Measurements from ENCODE around the gene RTEL1. TPM values are rescaled to one million over a fixed set of nuclear protein-coding genes. Genes with fewer than 3 reads are reported as not detected.
"Not testable (repeated sequence)": the region's sequence is repeated elsewhere in the genome, so short reads cannot be mapped to it uniquely, and the experiment has no call there.

The RTEL1 gene
- total RNA-seq, 1 donor from 2014 or later = 4.6 TPM

DNA sequence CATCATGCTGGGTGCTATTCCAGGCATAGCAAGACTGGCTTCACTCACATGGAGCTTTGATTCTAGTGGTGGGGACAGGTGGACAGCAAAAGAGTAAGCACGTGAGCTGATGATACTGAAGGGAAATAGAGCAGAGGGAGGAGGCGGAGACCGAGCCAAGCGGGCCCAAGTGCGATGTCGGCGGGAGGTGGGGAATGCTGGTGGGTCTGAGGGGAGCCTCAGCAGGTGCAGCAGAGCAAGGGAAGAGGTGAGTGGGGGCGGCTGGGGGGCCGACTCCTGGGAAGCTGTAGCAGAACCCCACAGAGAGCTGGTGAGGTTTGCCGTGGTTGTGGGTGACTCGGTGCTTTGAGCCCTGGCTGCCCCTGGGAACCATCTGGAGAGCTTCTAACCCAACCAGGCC, 10.2 kb downstream of the RTEL1 start:
- DNase-seq (ENCODE audit: low read depth in 2 of 2) = no peak

GRCh38 chr20:63671695-63672094, 13.6 kb downstream of the RTEL1 start:
- DNase-seq (ENCODE audit: low read depth in 2 of 2) = not testable (repeated sequence)

DNA sequence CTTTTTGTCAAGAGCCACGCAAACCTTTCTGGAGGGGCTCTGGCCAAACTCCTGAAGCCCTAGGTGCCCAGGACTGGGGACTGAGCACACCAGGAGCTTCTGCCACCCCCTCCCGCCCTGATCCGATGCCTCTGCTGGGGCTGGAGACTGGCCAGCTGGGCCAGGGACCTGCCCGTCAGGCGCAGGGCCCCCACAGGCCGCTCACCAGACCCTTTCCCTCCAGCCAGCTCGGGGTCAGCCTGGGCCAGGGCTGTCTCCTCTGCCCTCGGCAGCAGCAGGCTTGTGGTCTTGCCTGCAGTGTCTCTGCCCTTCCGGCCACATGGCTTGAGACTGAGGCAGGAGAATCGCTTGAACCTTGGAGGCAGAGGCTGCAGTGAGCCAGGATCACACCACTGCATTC, 14.6 kb downstream of the RTEL1 start:
- no peak for DNase-seq (ENCODE audit: low read depth in 2 of 2)

GRCh38 chr20:63673951-63674350, 15.8 kb downstream of the RTEL1 start:
- no peak for DNase-seq (ENCODE audit: low read depth in 2 of 2)

- no peak for DNase-seq (ENCODE audit: low read depth in 2 of 2)
These were observed 17.7 kb downstream of the RTEL1 start for GRCh38 chr20:63675681-63676368.

- DNase-seq (ENCODE audit: low read depth in 2 of 2) = no peak
These were observed 20.0 kb downstream of the RTEL1 start for GRCh38 chr20:63678071-63678470.

DNA sequence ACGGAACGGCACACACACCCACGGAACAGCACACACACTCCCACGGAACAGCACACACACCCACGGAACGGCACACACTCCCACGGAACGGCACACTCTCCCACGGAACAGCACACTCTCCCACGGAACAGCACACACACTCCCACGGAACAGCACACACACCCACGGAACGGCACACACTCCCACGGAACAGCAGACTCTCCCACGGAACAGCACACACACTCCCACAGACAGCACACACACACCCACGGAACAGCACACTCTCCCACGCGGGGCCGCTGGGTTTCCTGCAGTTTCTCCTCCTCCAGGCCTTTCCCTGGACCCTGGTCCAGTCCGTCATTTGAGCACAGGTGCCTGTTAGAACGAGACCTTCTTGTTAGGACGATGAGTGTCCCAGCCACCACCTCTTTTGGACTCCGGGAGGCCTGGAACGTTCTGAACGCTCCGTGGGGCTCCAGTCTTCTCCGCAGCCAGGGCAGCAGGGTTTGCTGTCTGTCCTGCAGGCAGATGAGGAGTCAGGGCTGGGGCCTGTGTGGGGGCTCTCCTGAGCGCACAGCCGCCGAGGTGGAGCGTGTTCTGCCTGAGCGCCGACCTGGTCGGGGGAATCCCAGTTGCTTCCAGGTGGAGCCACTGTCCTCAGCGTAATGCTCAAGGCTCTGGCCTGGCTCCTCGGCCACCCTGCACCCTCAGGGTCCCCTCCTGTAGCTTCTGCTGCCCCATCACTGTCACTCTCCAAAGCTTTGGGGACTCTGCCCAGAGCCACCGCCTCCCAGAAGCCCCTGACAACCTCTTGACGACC, 20.8 kb downstream of the RTEL1 start:
- DNase-seq (ENCODE audit: low read depth in 2 of 2) = no peak

DNA sequence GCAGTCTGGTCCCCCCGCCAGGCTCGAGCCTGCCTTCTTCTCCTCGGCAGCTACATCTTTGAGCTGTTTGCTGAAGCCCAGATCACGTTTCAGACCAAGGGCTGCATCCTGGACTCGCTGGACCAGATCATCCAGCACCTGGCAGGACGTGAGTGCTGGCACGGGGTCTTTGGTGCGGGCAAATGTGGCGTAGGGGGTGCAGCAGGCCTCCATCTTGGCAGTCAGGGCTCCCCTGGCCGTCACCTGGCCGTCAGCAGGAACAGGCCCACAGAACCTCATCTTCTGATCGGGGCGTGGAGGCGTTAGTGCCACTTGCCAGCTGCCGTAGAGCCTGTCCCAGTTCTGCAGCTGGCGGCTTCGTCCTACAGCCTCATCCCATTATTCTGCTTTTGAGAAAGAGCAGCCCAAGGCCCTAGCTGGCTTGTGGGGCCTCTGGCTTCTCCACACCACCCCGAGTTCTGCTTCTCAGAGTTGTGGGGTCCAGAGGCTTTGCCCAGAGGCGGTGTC, 21.7 kb downstream of the RTEL1 start:
- no peak for DNase-seq (ENCODE audit: low read depth in 2 of 2)

DNA sequence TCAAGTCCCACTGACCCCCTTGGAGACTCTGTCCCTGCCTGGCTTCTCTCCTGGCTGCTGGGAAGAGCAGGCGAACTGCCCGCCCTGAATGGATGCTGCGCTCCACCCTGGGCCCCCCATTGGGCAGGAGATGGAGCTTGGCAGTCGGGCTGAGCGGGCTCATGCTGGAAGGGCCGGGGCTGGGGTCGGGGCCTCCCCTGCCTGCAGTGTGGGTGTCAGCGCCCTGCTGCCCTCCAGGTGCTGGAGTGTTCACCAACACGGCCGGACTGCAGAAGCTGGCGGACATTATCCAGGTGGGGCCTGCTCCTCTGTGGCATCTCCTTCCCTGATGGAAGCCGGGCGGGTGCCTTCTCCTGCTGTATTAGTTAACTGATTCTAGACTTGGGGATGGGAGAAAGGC, 22.3 kb downstream of the RTEL1 start:
- DNase-seq (ENCODE audit: low read depth in 2 of 2) = no peak

DNA sequence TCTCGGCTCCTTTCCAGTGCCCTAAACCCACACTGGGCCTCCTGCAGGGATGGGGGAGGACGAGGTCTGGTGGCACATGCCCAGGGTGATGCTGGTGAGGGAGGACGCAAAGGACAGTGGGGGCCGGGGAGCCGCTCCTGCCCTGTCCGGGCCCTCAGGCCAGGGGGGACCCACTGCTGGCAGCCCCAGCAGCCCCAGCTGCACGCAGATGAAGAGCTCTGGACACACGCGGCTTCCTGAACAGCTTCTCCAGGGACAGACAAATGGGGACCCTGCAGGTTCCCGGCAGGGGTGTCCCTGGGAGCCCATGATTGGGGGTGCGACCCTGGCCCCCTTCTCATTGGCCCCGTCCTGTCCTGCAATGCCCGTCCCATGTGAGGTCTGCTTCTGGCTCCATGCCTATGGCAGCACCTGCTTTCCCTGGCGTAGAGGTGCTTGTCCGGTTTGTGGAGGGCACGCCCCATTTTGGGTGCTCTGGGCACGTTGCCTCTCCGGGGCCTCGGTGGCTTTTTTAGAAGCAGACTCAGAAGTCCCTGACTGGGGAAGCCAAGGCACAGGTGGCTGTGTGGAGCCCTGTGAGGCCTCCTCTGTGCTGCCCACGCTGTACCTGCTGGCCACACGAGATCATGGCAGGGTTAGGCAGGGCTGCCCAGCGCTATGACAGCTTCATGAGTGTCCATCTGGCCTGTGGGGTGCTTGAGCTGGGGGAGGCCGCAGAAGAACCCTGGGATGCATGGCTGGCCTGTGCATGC, 22.9 kb downstream of the RTEL1 start:
- no peak for DNase-seq (ENCODE audit: low read depth in 2 of 2)

- no peak for DNase-seq (ENCODE audit: low read depth in 2 of 2)
These were observed 23.6 kb downstream of the RTEL1 start for GRCh38 chr20:63681609-63682142.

DNA sequence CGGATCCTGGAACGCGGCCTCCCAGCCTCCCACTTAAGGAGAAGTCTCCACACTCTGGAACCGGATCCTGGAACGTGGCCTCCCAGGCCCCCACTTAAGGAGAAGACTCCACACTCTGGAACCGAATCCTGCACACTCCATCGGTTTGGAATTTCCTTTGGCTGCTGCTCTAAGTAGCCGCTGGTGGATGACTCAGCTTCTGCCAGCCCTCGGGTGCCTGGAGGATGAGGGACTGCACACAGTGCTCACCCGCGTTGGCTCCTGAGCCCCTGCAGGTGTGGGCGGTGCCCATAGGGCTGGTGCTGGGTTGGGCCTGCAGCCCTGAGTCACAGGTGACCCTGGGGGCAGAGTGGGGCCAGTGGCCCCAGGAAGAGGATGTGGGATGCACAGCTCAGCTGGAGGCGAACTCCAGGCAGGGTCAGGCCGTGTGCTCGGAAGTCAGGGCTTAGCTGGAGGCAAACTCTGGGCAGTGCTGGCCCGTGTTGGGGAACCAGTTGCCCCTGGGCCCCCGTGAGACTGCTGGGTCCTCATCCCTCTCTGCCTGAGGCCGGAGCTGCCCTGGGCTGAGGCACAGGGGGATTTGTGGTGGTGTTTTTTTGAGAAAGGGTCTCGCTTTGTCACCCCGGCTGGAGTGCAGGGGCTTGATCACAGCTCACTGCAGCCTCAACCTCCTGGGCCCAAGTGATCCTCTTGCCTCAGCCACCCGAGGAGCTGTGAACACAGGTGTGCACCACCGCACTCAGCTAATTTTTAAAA, 24.4 kb downstream of the RTEL1 start:
- peak; percentile 45 to 97 for DNase-seq (ENCODE audit: low read depth in 2 of 2)

- DNase-seq (ENCODE audit: low read depth in 2 of 2) = no peak
These were observed 27.3 kb downstream of the RTEL1 start for GRCh38 chr20:63685269-63686026.

DNA sequence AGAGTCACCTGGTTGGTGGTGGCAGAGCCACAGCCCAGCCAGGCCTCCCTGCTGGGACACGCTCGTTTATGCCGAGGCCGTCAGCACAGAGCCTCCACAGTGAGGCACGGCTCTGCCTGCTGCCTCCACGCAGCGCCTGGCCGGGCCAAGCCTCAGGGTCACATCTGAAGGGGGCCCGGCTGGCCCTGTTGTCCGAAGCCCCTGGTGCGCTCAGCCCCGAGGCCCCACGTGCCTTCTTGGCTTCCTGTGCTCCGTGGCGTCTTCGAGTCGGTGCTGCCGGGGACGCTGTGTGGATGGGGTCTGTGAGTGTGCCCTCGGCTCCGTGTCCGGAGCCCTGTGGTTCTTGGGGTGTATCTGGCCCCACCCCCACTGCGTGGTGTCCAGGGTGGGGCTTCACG, 28.0 kb downstream of the RTEL1 start:
- no peak for DNase-seq (ENCODE audit: low read depth in 2 of 2)

- DNase-seq (ENCODE audit: low read depth in 2 of 2) = peak; percentile 54 to 96
These were observed 28.6 kb downstream of the RTEL1 start for GRCh38 chr20:63686492-63687321.

DNA sequence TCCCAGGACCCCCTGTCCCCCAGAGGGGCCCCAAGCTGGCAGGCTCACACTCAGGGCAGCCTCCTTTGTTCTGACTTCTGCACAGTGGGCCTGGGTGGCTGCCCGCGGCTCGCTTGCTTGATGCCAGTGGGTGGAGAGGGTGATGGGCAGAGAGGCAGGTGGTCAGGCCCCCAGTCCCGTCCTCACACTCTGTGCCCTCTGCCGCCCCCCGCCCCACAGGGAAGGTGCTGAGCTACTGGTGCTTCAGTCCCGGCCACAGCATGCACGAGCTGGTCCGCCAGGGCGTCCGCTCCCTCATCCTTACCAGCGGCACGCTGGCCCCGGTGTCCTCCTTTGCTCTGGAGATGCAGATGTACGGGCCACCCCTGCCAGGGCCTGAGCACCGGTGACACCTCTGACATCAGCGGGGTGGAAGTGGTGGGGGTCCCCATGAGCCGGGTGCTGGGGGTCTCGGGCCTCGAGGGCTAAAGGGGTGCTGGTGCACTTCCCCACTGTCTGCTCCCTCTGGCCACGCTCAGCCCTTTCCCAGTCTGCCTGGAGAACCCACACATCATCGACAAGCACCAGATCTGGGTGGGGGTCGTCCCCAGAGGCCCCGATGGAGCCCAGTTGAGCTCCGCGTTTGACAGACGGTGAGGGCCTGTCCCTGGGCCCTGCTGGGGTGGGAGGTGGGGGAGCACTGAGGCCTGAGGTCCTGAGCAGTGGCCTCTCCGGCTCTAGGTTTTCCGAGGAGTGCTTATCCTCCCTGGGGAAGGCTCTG, 29.5 kb downstream of the RTEL1 start:
- DNase-seq (ENCODE audit: low read depth in 2 of 2) = no peak

- no peak for DNase-seq (ENCODE audit: low read depth in 2 of 2)
These were observed 30.3 kb downstream of the RTEL1 start for GRCh38 chr20:63688228-63689045.

All from lung microvascular endothelial cell (primary cell).